ENCODE measurements around the gene STK32C. TPM values are rescaled to one million over a fixed set of nuclear protein-coding genes. Genes with fewer than 3 reads are reported as not detected.
"Not testable (repeated sequence)": the region's sequence is repeated elsewhere in the genome, so short reads cannot be mapped to it uniquely, and the experiment has no call there.

The STK32C gene
- total RNA-seq, 1 donor from 2014 or later = 13.8 TPM

DNA sequence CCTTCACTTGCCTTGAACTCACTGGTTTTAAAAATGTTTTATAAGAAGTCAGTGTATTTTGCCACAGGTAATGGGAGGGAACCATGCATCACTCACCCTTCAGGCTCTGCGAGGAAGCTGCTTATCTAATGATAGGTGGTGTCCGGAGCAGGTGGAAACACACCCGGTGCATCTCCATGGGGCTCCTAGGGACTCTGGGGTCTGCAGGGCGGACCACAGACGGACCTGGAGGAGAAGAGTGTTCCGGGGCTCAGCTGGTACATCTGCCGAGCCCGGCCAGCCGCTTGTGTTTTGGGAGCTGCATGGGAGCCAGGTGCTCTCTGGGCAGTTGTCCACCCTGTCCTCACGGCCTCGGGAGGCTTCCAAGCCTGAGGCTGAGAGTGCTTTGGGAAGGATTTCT is 31.5 kb upstream of the STK32C start:
- CTCF ChIA-PET = no interaction called here

DNA sequence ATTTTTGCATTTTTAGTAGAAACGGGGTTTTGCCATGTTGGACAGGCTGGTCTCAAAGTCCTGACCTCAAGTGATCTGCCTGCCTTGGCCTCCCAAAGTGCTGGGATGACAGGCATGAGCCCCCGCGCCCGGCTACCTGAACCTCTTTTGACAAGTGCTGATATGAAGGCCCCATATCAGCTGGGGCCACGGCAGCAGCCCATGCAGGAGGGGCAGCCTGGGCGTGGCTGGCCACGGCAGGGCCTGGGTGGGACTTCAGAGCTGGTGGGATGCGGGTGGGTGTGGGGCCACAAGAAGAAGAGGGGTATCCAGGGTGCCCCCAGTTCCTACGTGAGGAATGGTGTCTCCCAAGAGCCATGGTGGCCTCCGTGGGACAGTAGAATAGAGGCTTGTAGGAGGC is 31.1 kb upstream of the STK32C start:
- TF ChIP-seq, protein P1, sequence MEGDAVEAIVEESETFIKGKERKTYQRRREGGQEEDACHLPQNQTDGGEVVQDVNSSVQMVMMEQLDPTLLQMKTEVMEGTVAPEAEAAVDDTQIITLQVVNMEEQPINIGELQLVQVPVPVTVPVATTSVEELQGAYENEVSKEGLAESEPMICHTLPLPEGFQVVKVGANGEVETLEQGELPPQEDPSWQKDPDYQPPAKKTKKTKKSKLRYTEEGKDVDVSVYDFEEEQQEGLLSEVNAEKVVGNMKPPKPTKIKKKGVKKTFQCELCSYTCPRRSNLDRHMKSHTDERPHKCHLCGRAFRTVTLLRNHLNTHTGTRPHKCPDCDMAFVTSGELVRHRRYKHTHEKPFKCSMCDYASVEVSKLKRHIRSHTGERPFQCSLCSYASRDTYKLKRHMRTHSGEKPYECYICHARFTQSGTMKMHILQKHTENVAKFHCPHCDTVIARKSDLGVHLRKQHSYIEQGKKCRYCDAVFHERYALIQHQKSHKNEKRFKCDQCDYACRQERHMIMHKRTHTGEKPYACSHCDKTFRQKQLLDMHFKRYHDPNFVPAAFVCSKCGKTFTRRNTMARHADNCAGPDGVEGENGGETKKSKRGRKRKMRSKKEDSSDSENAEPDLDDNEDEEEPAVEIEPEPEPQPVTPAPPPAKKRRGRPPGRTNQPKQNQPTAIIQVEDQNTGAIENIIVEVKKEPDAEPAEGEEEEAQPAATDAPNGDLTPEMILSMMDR (IDR thresholded peaks at IDR 0.05) = no peak
- Mint-ChIP-seq H3K4me1 (peaks cover 31% of the 10 kb centered on the region), H3K36me3 (ENCODE audit: low read depth) (peaks cover 36% of the 10 kb centered on the region), H3K27ac (no peak overlapping the region), H3K9me3 (peaks cover 2% of the 10 kb centered on the region), H3K27me3 (no peaks in the 10 kb centered on the region), H3K4me3 (no peak overlapping the region)
- ATAC-seq (ENCODE audit: low read depth) = no peak
- intact Hi-C loops (cut with micrococcal nuclease) = loop anchor here (10.0 kb wide), 1 partner anchor 1036 kb away; the partner anchor contains the start of genes ECHS1 and PAOX
- POLR2A ChIA-PET = no interaction called here
- CTCF ChIA-PET = no interaction called here
- no peak for DNase-seq

More for the DNA sequence above, 31.5 kb upstream of the STK32C start:
- no peak overlapping the region for H3K4me3 Mint-ChIP-seq
- no peak for DNase-seq
- H3K4me1 Mint-ChIP-seq = peaks cover 29% of the 10 kb centered on the region
- no peaks in the 10 kb centered on the region for H3K27me3 Mint-ChIP-seq
- H3K27ac Mint-ChIP-seq = no peak overlapping the region
- intact Hi-C loops (cut with micrococcal nuclease) = loop anchor here (10.0 kb wide), 1 partner anchor 1036 kb away; the partner anchor contains the start of genes ECHS1 and PAOX
- TF ChIP-seq, protein P1 (IDR thresholded peaks at IDR 0.05) = no peak
- H3K9me3 Mint-ChIP-seq = peaks cover 2% of the 10 kb centered on the region
- H3K36me3 Mint-ChIP-seq (ENCODE audit: low read depth) = peaks cover 37% of the 10 kb centered on the region
- POLR2A ChIA-PET = no interaction called here
- ATAC-seq (ENCODE audit: low read depth) = no peak

DNA sequence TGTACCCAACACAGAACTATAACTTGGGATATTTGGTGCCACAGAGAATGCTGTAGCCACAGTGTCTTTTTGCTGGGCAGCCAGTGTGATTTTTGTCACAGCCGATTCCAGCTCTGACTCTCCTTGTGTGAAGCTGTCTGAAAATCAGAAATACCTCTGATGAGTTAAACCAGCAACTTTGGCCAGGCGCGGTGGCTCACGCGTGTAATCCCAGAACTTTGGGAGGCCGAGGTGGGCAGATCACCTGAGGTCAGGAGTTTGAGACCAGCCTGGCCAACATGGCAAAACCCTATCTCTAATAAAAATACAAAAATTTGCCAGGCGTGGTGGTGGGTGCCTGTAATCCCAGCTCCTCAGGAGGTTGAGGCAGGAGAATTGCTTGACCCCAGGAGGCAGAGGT is 30.1 kb upstream of the STK32C start:
- POLR2A ChIA-PET = interaction anchor here (1.4 kb wide), 1 partner anchor 30 kb away, joined by 4 read pairs; the partner anchor contains the start of gene STK32C
- H3K27ac Mint-ChIP-seq; DNase-seq; H3K9me3 Mint-ChIP-seq; ATAC-seq (ENCODE audit: low read depth); H3K27me3 Mint-ChIP-seq; CTCF ChIA-PET: not testable (repeated sequence)
- Mint-ChIP-seq H3K4me1 (peaks cover 41% of the 10 kb centered on the region), H3K36me3 (ENCODE audit: low read depth) (peaks cover 34% of the 10 kb centered on the region), H3K4me3 (peak overlapping the region; percentile 78)
- intact Hi-C loops (cut with micrococcal nuclease) = loop anchor here (10.0 kb wide), 1 partner anchor 1037 kb away; the partner anchor contains the start of genes ECHS1 and PAOX

DNA sequence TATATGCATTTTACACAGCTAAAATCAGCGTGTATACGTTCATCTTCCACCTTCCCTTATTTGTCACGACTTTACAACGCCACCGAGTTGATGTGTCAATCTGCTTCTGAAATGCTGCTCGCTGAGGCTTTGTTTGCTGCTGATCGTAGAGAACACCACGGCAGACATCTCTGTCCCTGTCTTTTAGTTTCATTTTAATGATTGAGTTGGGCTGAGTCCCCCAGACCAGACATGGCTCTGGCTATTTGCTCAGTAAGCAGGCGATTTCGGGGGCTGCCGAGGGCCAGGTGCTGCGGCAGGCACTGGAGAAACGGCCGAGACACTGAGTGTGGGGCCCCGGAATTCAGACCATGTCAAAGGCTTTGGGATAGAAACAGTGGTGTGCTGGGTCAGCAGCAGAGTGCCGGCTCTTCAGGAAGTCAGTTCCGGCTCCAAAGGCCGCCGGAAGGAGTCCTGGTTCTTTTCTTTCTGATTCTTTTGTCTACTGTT is 29.2 kb upstream of the STK32C start:
- H3K27me3 Mint-ChIP-seq = no peaks in the 10 kb centered on the region
- TF ChIP-seq, protein P1 (IDR thresholded peaks at IDR 0.05) = no peak
- H3K27ac Mint-ChIP-seq = peak overlapping the region; percentile 71
- ATAC-seq (ENCODE audit: low read depth) (no peak), DNase-seq (no peak)
- H3K4me3 Mint-ChIP-seq = peak overlapping the region; percentile 78
- H3K36me3 Mint-ChIP-seq (ENCODE audit: low read depth) = peaks cover 31% of the 10 kb centered on the region
- H3K9me3 Mint-ChIP-seq = no peaks in the 10 kb centered on the region
- CTCF ChIA-PET = no interaction called here
- peaks cover 48% of the 10 kb centered on the region for H3K4me1 Mint-ChIP-seq
- intact Hi-C loops (cut with micrococcal nuclease) = loop anchor here (10.0 kb wide), 1 partner anchor 1038 kb away; the partner anchor contains the start of genes ECHS1 and PAOX
- POLR2A ChIA-PET = interaction anchor here (1.4 kb wide), 1 partner anchor 29 kb away, joined by 4 read pairs; the partner anchor contains the start of gene STK32C

DNA sequence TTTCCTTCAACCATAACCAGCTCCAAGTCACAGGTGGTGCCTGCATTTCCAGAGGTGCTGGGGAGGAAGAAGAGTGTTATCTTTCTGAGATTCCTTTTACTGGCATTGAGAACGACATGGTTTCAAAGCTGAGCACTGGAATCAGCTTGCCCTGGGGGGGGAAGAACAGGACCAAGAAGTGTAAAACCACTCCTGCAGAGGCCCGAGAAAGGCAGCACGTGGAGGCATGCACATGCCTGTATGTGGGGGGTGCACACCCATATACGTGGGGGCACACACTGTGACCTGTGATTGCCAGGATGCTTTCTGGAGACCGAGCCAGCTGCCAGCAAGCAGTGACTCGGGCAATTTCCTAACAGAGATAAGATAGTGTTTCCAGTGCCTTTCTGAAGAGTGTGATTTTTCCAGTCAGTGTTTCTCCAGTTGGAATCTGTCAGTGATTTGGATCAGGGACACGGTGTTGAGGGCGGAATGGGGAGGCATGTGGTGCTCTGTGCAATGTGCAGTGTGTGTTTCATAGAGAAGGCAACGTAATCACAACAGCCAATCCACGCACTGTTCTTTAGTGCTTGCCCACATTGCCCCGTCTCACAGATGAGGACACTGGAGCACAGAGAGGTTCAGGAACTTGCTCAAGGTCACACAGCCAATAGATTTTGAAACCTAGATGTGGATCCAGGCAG is 28.5 kb upstream of the STK32C start:
- TF ChIP-seq, protein P1 (IDR thresholded peaks at IDR 0.05) = no peak
- DNase-seq (no peak), ATAC-seq (ENCODE audit: low read depth) (no peak)
- H3K9me3 Mint-ChIP-seq = no peaks in the 10 kb centered on the region
- ChIA-PET POLR2A (interaction anchor here (0.6 kb wide), 1 partner anchor 32 kb away, joined by 3 read pairs; no protein-coding TSS in a partner anchor), CTCF (no interaction called here)
- H3K27me3 Mint-ChIP-seq = no peaks in the 10 kb centered on the region
- peaks cover 52% of the 10 kb centered on the region for H3K4me1 Mint-ChIP-seq
- H3K27ac Mint-ChIP-seq = peak overlapping the region; percentile 64
- H3K4me3 Mint-ChIP-seq = peak overlapping the region; percentile 78
- intact Hi-C loops (cut with micrococcal nuclease) = loop anchor here (10.0 kb wide), 1 partner anchor 1039 kb away; the partner anchor contains the start of genes ECHS1 and PAOX
- peaks cover 29% of the 10 kb centered on the region for H3K36me3 Mint-ChIP-seq (ENCODE audit: low read depth)
